ENCODE measurements around the gene MGA.

GRCh38 chr15:41631880-41632470 lies 28.2 kb upstream of the MGA start:
- TF ChIP-seq CTCF (IDR thresholded peaks at IDR 0.05), result no peak
- no peak for TF ChIP-seq POLR2AphosphoS5 (IDR thresholded peaks at IDR 0.05)
